H1 (cell line): Measurements from ENCODE around the gene EPHB6. TPM values are rescaled to one million over a fixed set of nuclear protein-coding genes. Genes with fewer than 3 reads are reported as not detected.

Source experiments
- CTCF ChIA-PET: fragments of 300-600 bp; sonication (Branson Sonifier 250); formaldehyde crosslinking; loops from one replicate; lab custom pipeline; 2021; ENCODE audit not compliant: partially characterized antibody; lab: Charles Lee
- POLR2A ChIA-PET: fragments of 300-600 bp; sonication (Branson Sonifier 250); formaldehyde crosslinking; loops from one replicate; lab custom pipeline; 2021; ENCODE audit warnings: inconsistent platforms; ENCODE audit not compliant: partially characterized antibody; lab: Charles Lee
- DNase-seq, 2 experiments: peaks; one replicate each; pipeline versions ENCODE4 v3.0.0 to v3.0.0-alpha.2; 2010 to 2022; ENCODE audit warnings: low spot score in 2 of 2, low read depth in 1 of 2, mixed read lengths in 1 of 2
- FAIRE-seq: peaks from 2 replicates; lab custom pipeline; 2011; peaks lifted over from hg19 to GRCh38; lab: Jason Lieb, UNC
- H2AFZ ChIP-seq: 2 replicates; pipeline ENCODE4 v1.8.1; 2012; ENCODE audit warnings: low read length, inconsistent platforms
- H2AK5ac ChIP-seq: 2 replicates; pipeline ENCODE4 v1.6.1; 2013; ENCODE audit warnings: low read depth, low read length
- H2BK120ac ChIP-seq: replicated peaks from 2 replicates; pipeline ENCODE3; 2013; ENCODE audit warnings: low read depth, low read length, inconsistent platforms
- H2BK12ac ChIP-seq: 2 replicates; pipeline ENCODE4 v1.6.1; 2013; ENCODE audit warnings: low read depth, low read length
- H2BK15ac ChIP-seq: 2 replicates; pipeline ENCODE4 v1.6.1; 2013; ENCODE audit warnings: low read length
- H2BK20ac ChIP-seq: 2 replicates; pipeline ENCODE4 v1.6.1; 2013; ENCODE audit warnings: low read length
- H2BK5ac ChIP-seq: 2 replicates; pipeline ENCODE4 v1.6.1; 2013; ENCODE audit warnings: low read depth, low read length
- H3K14ac ChIP-seq: 2 replicates; pipeline ENCODE4 v1.6.1; 2013; ENCODE audit warnings: inconsistent platforms; ENCODE audit not compliant: insufficient read length
- H3K18ac ChIP-seq: 2 replicates; pipeline ENCODE4 v1.6.1; 2013; ENCODE audit warnings: low read length; ENCODE audit errors: extremely low read depth
- H3K23ac ChIP-seq: 2 replicates; pipeline ENCODE4 v1.6.1; 2013; ENCODE audit warnings: inconsistent platforms; ENCODE audit not compliant: insufficient read length
- H3K23me2 ChIP-seq: 2 replicates; pipeline ENCODE4 v1.6.1; 2013; ENCODE audit warnings: low read depth, low read length
- H3K27ac ChIP-seq: 2 replicates; pipeline ENCODE4 v1.6.1; 2011; ENCODE audit warnings: low read depth, low read length, inconsistent platforms
- H3K27me3 ChIP-seq, 4 experiments: replicated peaks in 1 of 4; 1 replicate in 1 of 4; 2 replicates in 3 of 4; pipeline versions ENCODE4 v1.6.1 to v1.8.1; 2011 to 2013; ENCODE audit warnings: low read length in 3 of 4, mild to moderate bottlenecking in 3 of 4, inconsistent platforms in 2 of 4, mixed read lengths in 2 of 4, moderate library complexity in 1 of 4; ENCODE audit not compliant: control insufficient read depth in 3 of 4, insufficient read depth in 3 of 4; ENCODE audit errors: extremely low read depth in 1 of 4
- H3K36me3 ChIP-seq, 4 experiments: 2 replicates each; pipeline versions ENCODE4 v1.6.1 to v1.8.1; 2011 to 2013; ENCODE audit warnings: mild to moderate bottlenecking in 4 of 4, low read length in 3 of 4, moderate library complexity in 2 of 4, control low read depth in 1 of 4, inconsistent platforms in 1 of 4; ENCODE audit not compliant: insufficient read depth in 4 of 4, control insufficient read depth in 2 of 4
- H3K4ac ChIP-seq: replicated peaks from 2 replicates; pipeline ENCODE3; 2013; ENCODE audit warnings: low read length, low read depth, mixed read lengths, inconsistent platforms; ENCODE audit not compliant: insufficient read length
- H3K4me1 ChIP-seq, 4 experiments: replicated peaks in 1 of 4; 1 replicate in 1 of 4; 2 replicates in 3 of 4; pipeline versions ENCODE4 v1.6.1 to v1.8.1; 2011 to 2013; ENCODE audit warnings: low read length in 3 of 4, inconsistent platforms in 2 of 4, mixed read lengths in 1 of 4; ENCODE audit not compliant: insufficient read depth in 4 of 4, control insufficient read depth in 3 of 4
- H3K4me2 ChIP-seq, 2 experiments: 2 replicates each; pipeline versions ENCODE4 v1.6.1 to v1.8.1; 2011 to 2013; ENCODE audit warnings: low read depth in 2 of 2, low read length in 2 of 2, control low read depth in 1 of 2, inconsistent platforms in 1 of 2, mild to moderate bottlenecking in 1 of 2; ENCODE audit not compliant: insufficient read depth in 1 of 2
- H3K4me3 ChIP-seq, 4 experiments: fragments of 200-600, 300-600 bp in 1 of 4; sonication (generic), shearing (Covaris generic), sonication (Bioruptor Twin) in 1 of 4; 2 replicates each; pipeline versions ENCODE4 v1.5.1 to v1.8.1; 2011 to 2016; ENCODE audit warnings: low read length in 4 of 4, low read depth in 3 of 4, control low read depth in 2 of 4, inconsistent platforms in 2 of 4, mild to moderate bottlenecking in 2 of 4, mixed read lengths in 1 of 4, moderate library complexity in 1 of 4; ENCODE audit not compliant: insufficient read depth in 2 of 4; ENCODE audit errors: extremely low read depth in 1 of 4
- H3K56ac ChIP-seq: replicated peaks from 2 replicates; pipeline ENCODE3; 2013; ENCODE audit warnings: low read depth, mild to moderate bottlenecking, mixed read lengths, low read length, inconsistent platforms; ENCODE audit not compliant: insufficient read length
- H3K79me1 ChIP-seq: 2 replicates; pipeline ENCODE4 v1.6.1; 2013; ENCODE audit warnings: low read depth, low read length, control low read depth
- H3K79me2 ChIP-seq, 2 experiments: 2 replicates each; pipeline versions ENCODE4 v1.6.1 to v1.8.1; 2012 to 2013; ENCODE audit warnings: low read length in 2 of 2, mild to moderate bottlenecking in 2 of 2, inconsistent platforms in 1 of 2; ENCODE audit not compliant: insufficient read depth in 2 of 2, control insufficient read depth in 1 of 2
- H3K9ac ChIP-seq, 4 experiments: replicated peaks in 1 of 4; 1 replicate in 1 of 4; 2 replicates in 3 of 4; pipeline versions ENCODE4 v1.6.1 to v1.8.1; 2011 to 2013; ENCODE audit warnings: low read depth in 3 of 4, low read length in 3 of 4, control low read depth in 2 of 4, mild to moderate bottlenecking in 2 of 4, moderate library complexity in 2 of 4, inconsistent platforms in 1 of 4; ENCODE audit errors: extremely low read depth in 1 of 4
- H3K9me3 ChIP-seq, 2 experiments: 2 replicates each; pipeline versions ENCODE4 v1.6.1 to v1.8.1; 2012 to 2013; ENCODE audit warnings: mild to moderate bottlenecking in 2 of 2, moderate library complexity in 2 of 2, control low read depth in 1 of 2, inconsistent platforms in 1 of 2, low read depth in 1 of 2, low read length in 1 of 2, mixed read lengths in 1 of 2; ENCODE audit not compliant: insufficient read depth in 2 of 2
- H4K20me1 ChIP-seq, 2 experiments: replicated peaks in 1 of 2; 2 replicates each; pipeline versions ENCODE3 to v1.8.1; 2011 to 2013; ENCODE audit warnings: inconsistent platforms in 2 of 2, low read length in 2 of 2, mild to moderate bottlenecking in 1 of 2; ENCODE audit not compliant: insufficient read depth in 2 of 2, control insufficient read depth in 1 of 2
- H4K5ac ChIP-seq: 2 replicates; pipeline ENCODE4 v1.6.1; 2013; ENCODE audit warnings: low read length, low read depth, mixed read lengths, inconsistent platforms; ENCODE audit not compliant: insufficient read length
- H4K8ac ChIP-seq: 2 replicates; pipeline ENCODE4 v1.8.0; 2013; ENCODE audit warnings: mild to moderate bottlenecking, moderate library complexity, low read length, inconsistent platforms; ENCODE audit not compliant: insufficient read depth; ENCODE audit errors: extremely low read depth
- H4K91ac ChIP-seq: replicated peaks from 2 replicates; pipeline ENCODE3; 2013; ENCODE audit warnings: low read length, mixed read lengths, inconsistent platforms; ENCODE audit not compliant: insufficient read length
- ATF3 ChIP-seq: IDR thresholded peaks from 2 replicates; pipeline ENCODE4 v1.6.1; 2011; ENCODE audit warnings: low read depth, mild to moderate bottlenecking, low read length; ENCODE audit not compliant: insufficient read depth
- BACH1 ChIP-seq: IDR thresholded peaks from 2 replicates; pipeline ENCODE4 v1.6.1; 2012; ENCODE audit warnings: low read length, improper control_type of control experiment
- CHD2 ChIP-seq: IDR thresholded peaks from 2 replicates; pipeline ENCODE4 v1.6.1; 2012; ENCODE audit warnings: low read length, improper control_type of control experiment
- E2F6 ChIP-seq: IDR thresholded peaks from 2 replicates; pipeline ENCODE4 v1.6.1; 2012; ENCODE audit warnings: inconsistent platforms
- GABPA ChIP-seq: IDR thresholded peaks from 2 replicates; pipeline ENCODE4 v1.6.1; 2011; ENCODE audit warnings: mild to moderate bottlenecking, low read length, moderate library complexity, borderline replicate concordance; ENCODE audit not compliant: insufficient read depth
- GTF2F1 ChIP-seq: IDR thresholded peaks from 2 replicates; pipeline ENCODE4 v1.6.1; 2012; ENCODE audit warnings: low read depth, low read length, improper control_type of control experiment, borderline replicate concordance
- HDAC6 ChIP-seq: IDR thresholded peaks from one replicate; pipeline ENCODE4 v1.7.1; 2012; ENCODE audit warnings: low read depth, mild to moderate bottlenecking, inconsistent platforms, low read length, moderate library complexity
- PHF8 ChIP-seq: fragments of 200-600 bp; sonication (generic); conservative IDR thresholded peaks from 2 replicates; pipeline ENCODE4 v1.7.1; 2012; ENCODE audit warnings: low read depth, mild to moderate bottlenecking, inconsistent platforms, low read length, moderate library complexity
- POU5F1 ChIP-seq: IDR thresholded peaks from 2 replicates; pipeline ENCODE4 v1.6.1; 2011; ENCODE audit warnings: low read depth, mild to moderate bottlenecking, low read length, moderate library complexity
- RBBP5 ChIP-seq: IDR thresholded peaks from 2 replicates; pipeline ENCODE4 v1.7.1; 2012; ENCODE audit warnings: low read depth, mild to moderate bottlenecking, inconsistent platforms, low read length, moderate library complexity, borderline replicate concordance
- TCF12 ChIP-seq: IDR thresholded peaks from 2 replicates; pipeline ENCODE4 v1.6.1; 2011; ENCODE audit warnings: low read depth, mild to moderate bottlenecking, low read length
- YY1 ChIP-seq: IDR thresholded peaks from 2 replicates; pipeline ENCODE4 v1.6.1; 2011; ENCODE audit warnings: low read depth, mild to moderate bottlenecking, low read length
- WGBS, 2 experiments: shearing (Covaris generic) in 1 of 2; methylation state at CpG; one replicate each; pipeline versions ENCODE4 v1.1.6 to v1.1.7; 2013 to 2015; ENCODE audit warnings: low lambda C conversion rate in 2 of 2, mixed read lengths in 2 of 2, inconsistent platforms in 1 of 2, low coverage in 1 of 2, missing lambda C conversion rate in 1 of 2; ENCODE audit not compliant: insufficient replicate concordance in 2 of 2, insufficient coverage in 1 of 2, insufficient read length in 1 of 2; ENCODE audit errors: extremely low coverage in 1 of 2, missing lambda C conversion rate in 1 of 2; 5-methylcytosine and 5-hydroxymethylcytosine counted together
- polyA plus RNA-seq, 7 experiments: library from polyadenylated mRNA; depleted of rRNA in 3 of 7; stranded (reverse) in 5 of 7; unstranded in 2 of 7; fragments of >200 nt in 5 of 7; fragments of 200-250 nt in 2 of 7; gene quantifications; 1 replicate in 5 of 7; 2 replicates in 1 of 7; 4 replicates in 1 of 7; pipeline versions ENCODE4 v1.2.1 to v1.2.3, GENCODE V29; 2011 to 2013; ENCODE audit warnings: missing spikeins in 2 of 7, mixed read lengths in 2 of 7
- total RNA-seq: library from RNA; stranded (reverse); fragmentation: NEBNext Ultra II Directional; extraction: Animal tissue kit (Norgen Biotek cat#: 25700); gene quantifications from 2 replicates; pipeline ENCODE4 v1.2.1, GENCODE V29; 2021

EPHB6 gene
- total and polyA plus RNA-seq, 2 of the 8 experiments (the other 6 are each of a cell fraction or from before 2014, with no cell fraction given): 19.7 TPM

- Histone ChIP-seq H3K4me3 (no peak overlapping the region), H3K56ac (no peak overlapping the region), H3K79me1 (no peaks in the 10 kb centered on the region), H4K8ac (no peak overlapping the region), H2BK20ac (no peak overlapping the region), H3K9me3 (no peaks in the 10 kb centered on the region), H4K5ac (no peak overlapping the region), H3K27ac (no peak overlapping the region), H4K91ac (no peak overlapping the region), H3K18ac (no peak overlapping the region), H3K36me3 (no peaks in the 10 kb centered on the region), H3K4ac (no peak overlapping the region), H2BK5ac (no peak overlapping the region), H2AFZ (no peak overlapping the region), H3K4me1 (no peaks in the 10 kb centered on the region), H3K23ac (no peak overlapping the region), H3K27me3 (no peaks in the 10 kb centered on the region), H2BK15ac (no peak overlapping the region), H3K14ac (no peak overlapping the region), H3K9ac (no peak overlapping the region), H2AK5ac (no peak overlapping the region), H2BK120ac (no peak overlapping the region), H4K20me1 (no peaks in the 10 kb centered on the region), H2BK12ac (no peak overlapping the region), H3K23me2 (no peaks in the 10 kb centered on the region), H3K79me2 (no peaks in the 10 kb centered on the region), H3K4me2 (no peak overlapping the region)
- WGBS, 2 experiments: 100% methylated on average over 1 of the region's 1 CpG; no CpG with 5 or more reads in 1 of the 2 experiments
- ChIA-PET CTCF (interaction anchor here (2.4 to 4.3 kb wide), 3 partner anchors 12 to 34 kb away, joined by 13 to 31 read pairs (median 16); partner anchors contain the start of gene TRPV5), POLR2A (no interaction called here)
- no peak for DNase-seq
- FAIRE-seq: no peak
- TF ChIP-seq GTF2F1: no peak
- TF ChIP-seq BACH1: no peak
- TF ChIP-seq ATF3: no peak
- TF ChIP-seq YY1: no peak
- no peak for TF ChIP-seq TCF12
- no peak for TF ChIP-seq PHF8
- TF ChIP-seq RBBP5: no peak
- TF ChIP-seq GABPA: no peak
- no peak for TF ChIP-seq POU5F1
- no peak for TF ChIP-seq E2F6
- TF ChIP-seq CHD2: no peak
- no peak for TF ChIP-seq HDAC6
These were observed 59.2 kb downstream of the EPHB6 start for GRCh38 chr7:142914121-142914520.
